ENCODE data around the gene LRRC8D.

- TF ChIP-seq POLR2A (IDR thresholded peaks at IDR 0.05; ENCODE audit: low read depth, low read length) (no peak), CTCF (conservative IDR thresholded peaks at IDR 0.05; ENCODE audit: low read depth, low read length) (no peak), NFE2L2 (IDR thresholded peaks at IDR 0.05; ENCODE audit: low read depth, low read length) (no peak), USF2 (IDR thresholded peaks at IDR 0.05; ENCODE audit: low read depth, low read length) (no peak), RFX5 (IDR thresholded peaks at IDR 0.05; ENCODE audit: low read depth, low read length) (no peak)
Observed at GRCh38 chr1:89781494-89782126, 39.2 kb upstream of the LRRC8D start.
